IPS-18a (cell line): ENCODE measurements around the gene NMT2.

ENCODE experiments used
- H3K27ac ChIP-seq: one replicate; pipeline ENCODE4 v1.5.1; 2013; ENCODE audit warnings: low read length
- H3K27me3 ChIP-seq: one replicate; pipeline ENCODE4 v1.6.1; 2013; ENCODE audit warnings: mild to moderate bottlenecking, low read length; ENCODE audit not compliant: control insufficient read depth, insufficient read depth
- H3K36me3 ChIP-seq: one replicate; pipeline ENCODE4 v1.6.1; 2013; ENCODE audit warnings: low read depth, low read length; ENCODE audit not compliant: control insufficient read depth
- H3K4me1 ChIP-seq: one replicate; pipeline ENCODE4 v1.6.1; 2013; ENCODE audit warnings: low read depth, low read length; ENCODE audit not compliant: control insufficient read depth
- H3K4me3 ChIP-seq: one replicate; pipeline ENCODE4 v1.5.1; 2013; ENCODE audit warnings: low read length
- H3K9ac ChIP-seq: one replicate; pipeline ENCODE4 v1.6.1; 2013; ENCODE audit warnings: mild to moderate bottlenecking, low read length, moderate library complexity
- H3K9me3 ChIP-seq: one replicate; pipeline ENCODE4 v1.6.1; 2013; ENCODE audit warnings: low read depth, low read length; ENCODE audit not compliant: control insufficient read depth

NMT2 gene

GRCh38 chr10:15069230-15069629 is 99.3 kb downstream of the NMT2 start:
- H3K36me3 ChIP-seq, result no peaks in the 10 kb centered on the region
- no peaks in the 10 kb centered on the region for H3K27me3 ChIP-seq
- H3K27ac ChIP-seq, result no peak overlapping the region
- H3K4me3 ChIP-seq, result no peak overlapping the region
- peaks cover 5% of the 10 kb centered on the region for H3K9me3 ChIP-seq
- H3K9ac ChIP-seq, result no peak overlapping the region
- H3K4me1 ChIP-seq, result no peaks in the 10 kb centered on the region

GRCh38 chr10:15068802-15069201 is 99.7 kb downstream of the NMT2 start:
- no peaks in the 10 kb centered on the region for H3K36me3 ChIP-seq
- no peak overlapping the region for H3K27ac ChIP-seq
- no peaks in the 10 kb centered on the region for H3K27me3 ChIP-seq
- no peak overlapping the region for H3K9ac ChIP-seq
- H3K9me3 ChIP-seq, result peaks cover 5% of the 10 kb centered on the region
- H3K4me1 ChIP-seq, result no peaks in the 10 kb centered on the region
- no peak overlapping the region for H3K4me3 ChIP-seq

GRCh38 chr10:15067154-15067553 is 101.3 kb downstream of the NMT2 start:
- Histone ChIP-seq H3K9ac (no peak overlapping the region), H3K9me3 (peaks cover 5% of the 10 kb centered on the region)

GRCh38 chr10:15060638-15061037 is 107.9 kb downstream of the NMT2 start:
- no peaks in the 10 kb centered on the region for H3K36me3 ChIP-seq
- no peaks in the 10 kb centered on the region for H3K27me3 ChIP-seq
- no peak overlapping the region for H3K27ac ChIP-seq
- H3K4me3 ChIP-seq, result no peak overlapping the region
- no peaks in the 10 kb centered on the region for H3K9me3 ChIP-seq
- H3K4me1 ChIP-seq, result no peaks in the 10 kb centered on the region
- no peak overlapping the region for H3K9ac ChIP-seq

More at GRCh38 chr10:15067154-15067553, 101.3 kb downstream of the NMT2 start:
- Histone ChIP-seq H3K4me1 (no peaks in the 10 kb centered on the region), H3K36me3 (no peaks in the 10 kb centered on the region), H3K4me3 (no peak overlapping the region), H3K27me3 (no peaks in the 10 kb centered on the region), H3K27ac (no peak overlapping the region)

GRCh38 chr10:15059914-15060313 is 108.6 kb downstream of the NMT2 start:
- Histone ChIP-seq H3K27ac (no peak overlapping the region), H3K27me3 (no peaks in the 10 kb centered on the region), H3K36me3 (no peaks in the 10 kb centered on the region), H3K9me3 (no peaks in the 10 kb centered on the region), H3K4me1 (no peaks in the 10 kb centered on the region), H3K4me3 (no peak overlapping the region), H3K9ac (no peak overlapping the region)

- Histone ChIP-seq H3K36me3 (no peaks in the 10 kb centered on the region), H3K4me1 (no peaks in the 10 kb centered on the region), H3K9ac (no peak overlapping the region), H3K4me3 (no peak overlapping the region), H3K27me3 (no peaks in the 10 kb centered on the region), H3K9me3 (no peaks in the 10 kb centered on the region), H3K27ac (no peak overlapping the region)
Measured at GRCh38 chr10:15058689-15059088, 109.8 kb downstream of the NMT2 start.
